GM23338 (cell line): ENCODE measurements around the gene BICRA. TPM values are rescaled to one million over a fixed set of nuclear protein-coding genes. Genes with fewer than 3 reads are reported as not detected.

ENCODE experiments used
- ATAC-seq: fragments of 200-7000 bp; cut with Tn5 transposase; 3 replicates; pipeline ENCODE4 v1.9.1; 2020
- DNase-seq: peaks from one replicate; pipeline ENCODE4 v3.0.0-alpha.2; 2015; ENCODE audit warnings: low spot score
- H2AFZ ChIP-seq: fragments of 200-600 bp; sonication (generic); 2 replicates; pipeline ENCODE4 v1.8.0; 2016; ENCODE audit warnings: antibody characterized with exemption, mild to moderate bottlenecking, moderate library complexity
- H3F3A ChIP-seq: fragments of 200-600 bp; sonication (generic); replicated peaks from 2 replicates; pipeline ENCODE4 v1.8.0; 2017; ENCODE audit warnings: antibody characterized with exemption, mixed run types, low read depth
- H3K27ac ChIP-seq: fragments of 200-600 bp; sonication (generic); 2 replicates; pipeline ENCODE4 v1.6.1; 2016; ENCODE audit warnings: low read depth
- H3K27me3 ChIP-seq: fragments of 200-600 bp; sonication (generic); 2 replicates; pipeline ENCODE4 v1.8.0; 2016; ENCODE audit warnings: mild to moderate bottlenecking, mixed run types, moderate library complexity; ENCODE audit not compliant: insufficient read depth
- H3K36me3 ChIP-seq: fragments of 200-600 bp; sonication (generic); 2 replicates; pipeline ENCODE4 v1.8.0; 2016; ENCODE audit warnings: mild to moderate bottlenecking; ENCODE audit not compliant: insufficient read depth
- H3K4me1 ChIP-seq: fragments of 200-600 bp; sonication (generic); 2 replicates; pipeline ENCODE4 v1.8.0; 2016; ENCODE audit warnings: mild to moderate bottlenecking, moderate library complexity; ENCODE audit not compliant: insufficient read depth
- H3K4me2 ChIP-seq: fragments of 200-600 bp; sonication (generic); 2 replicates; pipeline ENCODE4 v1.7.1; 2017; ENCODE audit warnings: mixed run types
- H3K4me3 ChIP-seq: fragments of 200-600 bp; sonication (generic); 2 replicates; pipeline ENCODE4 v1.6.1; 2016; ENCODE audit warnings: mixed run types
- H3K79me2 ChIP-seq: fragments of 200-600 bp; sonication (generic); replicated peaks from 2 replicates; pipeline ENCODE4 v1.8.0; 2017; ENCODE audit warnings: mild to moderate bottlenecking; ENCODE audit not compliant: insufficient read depth
- H3K9me2 ChIP-seq: fragments of 200-600 bp; sonication (generic); 2 replicates; pipeline ENCODE4 v1.8.0; 2017; ENCODE audit not compliant: insufficient read depth
- H4K20me1 ChIP-seq: fragments of 200-600 bp; sonication (generic); replicated peaks from 2 replicates; pipeline ENCODE4 v1.8.0; 2017; ENCODE audit warnings: mild to moderate bottlenecking; ENCODE audit not compliant: insufficient read depth
- H3K27ac Mint-ChIP-seq: 2 replicates; pipeline ENCODE4 v1.8.0; 2020; ENCODE audit warnings: inconsistent platforms, mild to moderate bottlenecking, moderate library complexity, mixed read lengths
- H3K27me3 Mint-ChIP-seq: 3 replicates; pipeline ENCODE4 v1.8.0; 2022; ENCODE audit warnings: low read depth, mild to moderate bottlenecking, moderate library complexity, mixed read lengths, inconsistent platforms; ENCODE audit not compliant: insufficient read depth, poor library complexity
- H3K36me3 Mint-ChIP-seq: 3 replicates; pipeline ENCODE4 v1.8.0; 2021; ENCODE audit warnings: low read depth, mild to moderate bottlenecking, inconsistent platforms, moderate library complexity, mixed read lengths
- H3K4me1 Mint-ChIP-seq: 3 replicates; pipeline ENCODE4 v1.8.0; 2020; ENCODE audit warnings: mild to moderate bottlenecking, inconsistent platforms, mixed read lengths
- H3K4me3 Mint-ChIP-seq: 3 replicates; pipeline ENCODE4 v1.8.0; 2021; ENCODE audit warnings: moderate library complexity, mild to moderate bottlenecking, inconsistent platforms, mixed read lengths
- H3K9me3 Mint-ChIP-seq: 3 replicates; pipeline ENCODE4 v1.8.0; 2020; ENCODE audit warnings: moderate library complexity, mild to moderate bottlenecking, inconsistent platforms, mixed read lengths
- CTCF ChIP-seq, 2 experiments: fragments of 200-600 bp in 1 of 2; sonication (generic) in 1 of 2; conservative IDR thresholded peaks; 2 replicates each; pipeline versions ENCODE4 v1.5.1 to v1.6.1; 2016 to 2017; ENCODE audit warnings: antibody characterized with exemption in 2 of 2, low read depth in 2 of 2, mild to moderate bottlenecking in 2 of 2, moderate library complexity in 1 of 2
- ETS1 ChIP-seq: IDR thresholded peaks from 2 replicates; pipeline ENCODE4 v1.6.1; 2016; ENCODE audit warnings: antibody characterized with exemption
- EZH2 ChIP-seq: fragments of 200-600 bp; sonication (generic); IDR thresholded peaks from one replicate; pipeline ENCODE4 v1.8.0; 2017; ENCODE audit warnings: antibody characterized with exemption, mild to moderate bottlenecking, low read depth; ENCODE audit not compliant: unreplicated experiment
- EZH2phosphoT487 ChIP-seq: fragments of 200-600 bp; sonication (generic); IDR thresholded peaks from one replicate; pipeline ENCODE4 v1.8.1; 2018; ENCODE audit warnings: antibody characterized with exemption; ENCODE audit not compliant: unreplicated experiment
- JUNB ChIP-seq: IDR thresholded peaks from one replicate; pipeline ENCODE4 v1.6.1; 2016; ENCODE audit warnings: antibody characterized with exemption; ENCODE audit not compliant: unreplicated experiment
- NANOG ChIP-seq: IDR thresholded peaks from 2 replicates; pipeline ENCODE4 v1.6.1; 2016; ENCODE audit warnings: antibody characterized with exemption, borderline replicate concordance
- STAT1 ChIP-seq: IDR thresholded peaks from one replicate; pipeline ENCODE4 v1.6.1; 2016; ENCODE audit warnings: antibody characterized with exemption; ENCODE audit not compliant: unreplicated experiment
- ZNF114 ChIP-seq: fragments of 250-450 bp; sonication (Bioruptor Pico); IDR thresholded peaks from 2 replicates; pipeline ENCODE4 v1.5.0; 2020; ENCODE audit warnings: mild to moderate bottlenecking, moderate library complexity
- ZNF331 ChIP-seq: fragments of 250-450 bp; sonication (Bioruptor Pico); IDR thresholded peaks from 2 replicates; pipeline ENCODE4 v1.5.0; 2020; ENCODE audit warnings: low read depth, mild to moderate bottlenecking, moderate library complexity
- ZNF462 ChIP-seq: fragments of 250-450 bp; sonication (Bioruptor Pico); IDR thresholded peaks from 2 replicates; pipeline ENCODE4 v1.5.0; 2020; ENCODE audit warnings: mild to moderate bottlenecking, moderate library complexity
- polyA plus RNA-seq: library from polyadenylated mRNA; unstranded; fragments of >200 nt; fragmentation: Nextera tagmentation; extraction: Ambion mirVana; gene quantifications from 2 replicates; pipeline ENCODE4 v1.2.1, GENCODE V29; 2016
- total RNA-seq: library from RNA; depleted of rRNA; stranded (reverse); fragments of >200 nt; shearing (Covaris generic); gene quantifications from 2 replicates; pipeline ENCODE4 v1.2.3, GENCODE V29; 2014

BICRA gene
- total and polyA plus RNA-seq, 2 experiments from 2014 or later, result 7.0 to 37.7 TPM

GRCh38 chr19:47675859-47676258 is 66.9 kb downstream of the BICRA start:
- no peaks in the 10 kb centered on the region for H3K79me2 ChIP-seq
- ATAC-seq (no peak), DNase-seq (no peak)
- no peak overlapping the region for H2AFZ ChIP-seq
- no peaks in the 10 kb centered on the region; the same call in 2 of the 3 replicates for H3K4me1 Mint-ChIP-seq
- no peaks in the 10 kb centered on the region for H3K27me3 ChIP-seq
- H3K4me2 ChIP-seq, result no peak overlapping the region
- H3K27me3 Mint-ChIP-seq, result peaks cover 5% of the 10 kb centered on the region
- no peaks in the 10 kb centered on the region for H3K9me3 Mint-ChIP-seq
- H3K9me2 ChIP-seq, result no peaks in the 10 kb centered on the region
- no peaks in the 10 kb centered on the region for H3K4me1 ChIP-seq
- no peaks in the 10 kb centered on the region for H3F3A ChIP-seq
- H3K36me3 Mint-ChIP-seq, result peaks cover 32% of the 10 kb centered on the region
- no peak overlapping the region for H3K27ac Mint-ChIP-seq
- TF ChIP-seq ZNF331 (CRISPR knock-in tag) (no peak), ZNF462 (CRISPR knock-in tag) (no peak), ETS1 (no peak), STAT1 (no peak), EZH2 (no peak)
- H3K27ac ChIP-seq, result no peak overlapping the region
- H3K36me3 ChIP-seq, result no peaks in the 10 kb centered on the region
- no peak overlapping the region for H3K4me3 Mint-ChIP-seq
- no peak overlapping the region for H3K4me3 ChIP-seq
- no peaks in the 10 kb centered on the region for H4K20me1 ChIP-seq

GRCh38 chr19:47676811-47677210 is 67.9 kb downstream of the BICRA start:
- no peaks in the 10 kb centered on the region for H4K20me1 ChIP-seq
- H3K9me2 ChIP-seq, result no peaks in the 10 kb centered on the region
- no peak overlapping the region for H3K27ac ChIP-seq
- H3K4me2 ChIP-seq, result no peak overlapping the region
- no peak for DNase-seq
- ATAC-seq, result no peak
- H3K9me3 Mint-ChIP-seq, result no peaks in the 10 kb centered on the region
- H3K4me3 ChIP-seq, result no peak overlapping the region
- H3K36me3 Mint-ChIP-seq, result peaks cover 35% of the 10 kb centered on the region
- no peaks in the 10 kb centered on the region for H3F3A ChIP-seq
- no peaks in the 10 kb centered on the region for H3K36me3 ChIP-seq
- no peaks in the 10 kb centered on the region for H3K4me1 ChIP-seq
- no peaks in the 10 kb centered on the region; the same call in 2 of the 3 replicates for H3K4me1 Mint-ChIP-seq
- H3K79me2 ChIP-seq, result no peaks in the 10 kb centered on the region
- H3K27me3 Mint-ChIP-seq, result peaks cover 5% of the 10 kb centered on the region
- no peak overlapping the region for H3K27ac Mint-ChIP-seq
- H3K27me3 ChIP-seq, result no peaks in the 10 kb centered on the region
- no peak overlapping the region for H3K4me3 Mint-ChIP-seq
- H2AFZ ChIP-seq, result no peak overlapping the region
- TF ChIP-seq STAT1 (no peak), JUNB (no peak), CTCF (conservative IDR thresholded peaks at IDR 0.05; ENCODE audit: low read depth in 2 of 2) (no peak), NANOG (no peak), EZH2phosphoT487 (no peak), ZNF114 (CRISPR knock-in tag) (no peak)
